Keratinocyte (primary cell): Measurements from ENCODE around the gene RETREG2. TPM values are rescaled to one million over a fixed set of nuclear protein-coding genes. Genes with fewer than 3 reads are reported as not detected.

Experiments
- DNase-seq: peaks from one replicate; pipeline ENCODE4 v3.0.0-alpha.2; 2011; ENCODE audit warnings: low read depth, missing footprints, low spot score
- FAIRE-seq: peaks from 2 replicates; lab custom pipeline; 2011; peaks lifted over from hg19 to GRCh38; lab: Jason Lieb, UNC
- H2AFZ ChIP-seq: 2 replicates; pipeline ENCODE4 v1.6.0; 2012; ENCODE audit warnings: low read length, control low read depth, inconsistent platforms; ENCODE audit not compliant: control insufficient read depth
- H3K27ac ChIP-seq: 2 replicates; pipeline ENCODE4 v1.5.1; 2011; ENCODE audit warnings: low read length; ENCODE audit not compliant: control insufficient read depth, insufficient read depth
- H3K27me3 ChIP-seq: 3 replicates; pipeline ENCODE4 v1.6.0; 2011; ENCODE audit warnings: low read length; ENCODE audit not compliant: control insufficient read depth, insufficient read depth; ENCODE audit errors: extremely low read depth
- H3K36me3 ChIP-seq, 2 experiments: 2 replicates in 1 of 2; 3 replicates in 1 of 2; pipeline ENCODE4 v1.5.1; 2011; ENCODE audit warnings: low read length in 2 of 2, mild to moderate bottlenecking in 1 of 2; ENCODE audit not compliant: control insufficient read depth in 2 of 2, insufficient read depth in 2 of 2; ENCODE audit errors: extremely low read depth in 1 of 2
- H3K4me1 ChIP-seq: 3 replicates; pipeline ENCODE4 v1.5.1; 2011; ENCODE audit warnings: low read length; ENCODE audit not compliant: control insufficient read depth, insufficient read depth; ENCODE audit errors: extremely low read depth
- H3K4me2 ChIP-seq: 3 replicates; pipeline ENCODE4 v1.6.0; 2011; ENCODE audit warnings: low read depth, low read length; ENCODE audit not compliant: control insufficient read depth, insufficient read depth; ENCODE audit errors: extremely low read depth
- H3K4me3 ChIP-seq, 3 experiments: fragments of 200-600 bp in 1 of 3; sonication (generic) in 1 of 3; 2 replicates in 2 of 3; 3 replicates in 1 of 3; pipeline ENCODE4 v1.5.1; 2011 to 2016; ENCODE audit warnings: low read length in 3 of 3, mild to moderate bottlenecking in 3 of 3, control low read depth in 2 of 3, inconsistent platforms in 1 of 3, low read depth in 1 of 3, mixed read lengths in 1 of 3, mixed run types in 1 of 3, moderate library complexity in 1 of 3; ENCODE audit not compliant: control insufficient read depth in 2 of 3, insufficient read depth in 2 of 3; ENCODE audit errors: extremely low read depth in 1 of 3
- H3K79me2 ChIP-seq: 2 replicates; pipeline ENCODE4 v1.6.0; 2012; ENCODE audit warnings: low read length; ENCODE audit not compliant: control insufficient read depth, insufficient read depth
- H3K9ac ChIP-seq: 3 replicates; pipeline ENCODE4 v1.6.0; 2011; ENCODE audit warnings: low read length; ENCODE audit not compliant: control insufficient read depth, insufficient read depth; ENCODE audit errors: extremely low read depth
- H3K9me1 ChIP-seq: 3 replicates; pipeline ENCODE4 v1.6.0; 2011; ENCODE audit warnings: low read length; ENCODE audit not compliant: control insufficient read depth, insufficient read depth; ENCODE audit errors: extremely low read depth
- H3K9me3 ChIP-seq: 2 replicates; pipeline ENCODE4 v1.5.1; 2012; ENCODE audit warnings: low read depth, low read length; ENCODE audit not compliant: control insufficient read depth
- H4K20me1 ChIP-seq: 3 replicates; pipeline ENCODE4 v1.6.0; 2011; ENCODE audit warnings: low read length; ENCODE audit not compliant: control insufficient read depth, insufficient read depth; ENCODE audit errors: extremely low read depth
- CTCF ChIP-seq, 3 experiments: IDR thresholded peaks in 1 of 3; conservative IDR thresholded peaks in 1 of 3; optimal IDR thresholded peaks in 1 of 3; 2 replicates in 2 of 3; 3 replicates in 1 of 3; pipeline versions ENCODE3 to v1.5.1; 2011; ENCODE audit warnings: low read length in 3 of 3, mild to moderate bottlenecking in 3 of 3, moderate library complexity in 2 of 3, control low read depth in 1 of 3, inconsistent platforms in 1 of 3; ENCODE audit not compliant: insufficient read depth in 2 of 3; ENCODE audit errors: extremely low read depth in 1 of 3
- EZH2 ChIP-seq: IDR thresholded peaks from one replicate; pipeline ENCODE4 v1.6.1; 2012; ENCODE audit warnings: inconsistent platforms, mild to moderate bottlenecking, low read length, moderate library complexity
- dilution Hi-C: fragments of 300-500 bp; cut with MboI; formaldehyde crosslinking; loops from one replicate; pipeline ENCODE4 v1.7.0; 2020; ENCODE audit warnings: low sequenced_read_pairs; ENCODE audit not compliant: extremely low pct_ligation_motif_present
- polyA plus RNA-seq, 5 experiments: library from polyadenylated mRNA; depleted of rRNA in 3 of 5; stranded (reverse) in 3 of 5; stranded (forward) in 1 of 5; unstranded in 1 of 5; fragments of >200 nt; gene quantifications; 1 replicate in 1 of 5; 2 replicates in 3 of 5; 3 replicates in 1 of 5; pipeline versions ENCODE4 v1.2.1 to v1.2.3, GENCODE V29; 2011 to 2012; ENCODE audit warnings: missing spikeins in 2 of 5, low read depth in 1 of 5, low replicate concordance in 1 of 5

Gene RETREG2
- polyA plus RNA-seq, 1 donor (not counting 4 experiments of a cell fraction or from before 2014, with no cell fraction given): 45.8 TPM

- H3K9me1 ChIP-seq: no peaks in the 10 kb centered on the region
- dilution Hi-C loops: no loop called here
- H3K4me2 ChIP-seq: no peak overlapping the region
- H4K20me1 ChIP-seq: no peaks in the 10 kb centered on the region
- no peaks in the 10 kb centered on the region for H3K9me3 ChIP-seq
- peaks cover 10% of the 10 kb centered on the region for H3K79me2 ChIP-seq
- H2AFZ ChIP-seq: no peak overlapping the region
- no peak overlapping the region for H3K9ac ChIP-seq
- TF ChIP-seq EZH2 (no peak), CTCF (optimal IDR thresholded peaks at IDR 0.05 in 1 of 3, IDR thresholded peaks at IDR 0.05 in 1 of 3, conservative IDR thresholded peaks at IDR 0.05 in 1 of 3; ENCODE audit: extremely low read depth in 1 of 3, insufficient read depth in 2 of 3, low read length in 3 of 3) (no peak)
- H3K27ac ChIP-seq: no peak overlapping the region
- FAIRE-seq (no peak), DNase-seq (no peak)
- H3K36me3 ChIP-seq: peaks cover 15 to 18% of the 10 kb centered on the region in 2 experiments
- H3K27me3 ChIP-seq: no peaks in the 10 kb centered on the region
- peaks cover 12% of the 10 kb centered on the region for H3K4me1 ChIP-seq
- no peak overlapping the region for H3K4me3 ChIP-seq
These were observed 4.9 kb upstream of the RETREG2 start for GRCh38 chr2:219173176-219173575.

DNA sequence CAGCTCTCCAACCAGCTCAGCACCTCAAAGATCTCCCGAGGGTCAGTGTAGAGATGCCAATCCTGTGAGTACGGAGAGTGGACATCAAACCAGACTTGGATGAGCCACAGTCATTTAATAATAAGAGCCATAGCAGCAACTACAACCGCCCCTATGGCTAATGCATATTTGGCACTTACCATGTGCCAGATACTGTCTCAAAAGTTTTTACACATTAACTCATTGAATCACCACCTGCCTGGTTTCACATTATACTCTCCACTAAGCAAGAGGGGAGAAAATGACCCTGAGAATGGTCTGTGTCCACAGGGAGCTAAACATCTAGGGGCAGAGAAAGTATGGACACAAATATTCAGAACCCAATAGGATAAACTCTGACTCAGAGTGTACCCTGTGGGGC, 3.9 kb upstream of the RETREG2 start:
- peaks cover 17% of the 10 kb centered on the region for H3K4me1 ChIP-seq
- no peaks in the 10 kb centered on the region for H3K9me1 ChIP-seq
- H2AFZ ChIP-seq: no peak overlapping the region
- no peaks in the 10 kb centered on the region for H4K20me1 ChIP-seq
- no peak overlapping the region for H3K4me3 ChIP-seq
- H3K79me2 ChIP-seq: peaks cover 16% of the 10 kb centered on the region
- dilution Hi-C loops: no loop called here
- no peak for FAIRE-seq
- H3K4me2 ChIP-seq: no peak overlapping the region
- H3K36me3 ChIP-seq: peaks cover 15 to 18% of the 10 kb centered on the region in 2 experiments
- no peak overlapping the region for H3K9ac ChIP-seq
- TF ChIP-seq CTCF (optimal IDR thresholded peaks at IDR 0.05 in 1 of 3, IDR thresholded peaks at IDR 0.05 in 1 of 3, conservative IDR thresholded peaks at IDR 0.05 in 1 of 3; ENCODE audit: extremely low read depth in 1 of 3, insufficient read depth in 2 of 3, low read length in 3 of 3) (no peak), EZH2 (no peak)
- DNase-seq: no peak
- H3K27ac ChIP-seq: no peak overlapping the region
- no peaks in the 10 kb centered on the region for H3K27me3 ChIP-seq
- no peaks in the 10 kb centered on the region for H3K9me3 ChIP-seq
